Measurements from ENCODE around the gene RTN4.
"Not testable (repeated sequence)": the region's sequence is repeated elsewhere in the genome, so short reads cannot be mapped to it uniquely, and the experiment has no call there.

RTN4 gene

DNA sequence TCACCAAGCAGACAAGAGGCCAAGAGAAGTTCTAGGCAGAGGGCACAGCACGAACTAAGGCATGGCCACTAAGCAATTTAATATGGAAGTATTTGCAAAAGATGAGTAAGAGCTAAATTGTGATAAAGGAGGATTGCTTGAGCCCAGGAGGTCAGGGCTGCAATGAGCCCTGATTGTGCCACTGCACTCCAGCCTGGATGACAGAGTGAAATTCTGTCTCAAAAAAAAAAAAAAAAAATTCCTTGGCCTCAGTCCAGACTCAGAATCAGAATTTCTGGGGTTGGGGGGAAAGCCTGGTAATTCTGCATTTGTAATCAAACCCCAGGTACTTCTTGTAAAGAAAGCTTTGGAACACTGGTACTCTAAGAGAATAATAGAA lies 46.8 kb upstream of the RTN4 start:
- peaks cover 18% of the 10 kb centered on the region for H3K4me1 ChIP-seq (ENCODE audit: low read length)
- H3K4me2 ChIP-seq (ENCODE audit: low read length) = no peak overlapping the region
- TF ChIP-seq EZH2phosphoT487 (IDR thresholded peaks at IDR 0.05; ENCODE audit: low read depth) (no peak), CTCF (IDR thresholded peaks at IDR 0.05; ENCODE audit: low read depth, low read length) (no peak)
- no peak overlapping the region for H3K27ac ChIP-seq (ENCODE audit: low read length)
- H3K9ac ChIP-seq (ENCODE audit: low read length) = no peak overlapping the region
- H3K79me2 ChIP-seq (ENCODE audit: low read length) = no peaks in the 10 kb centered on the region
- no peaks in the 10 kb centered on the region for H3K27me3 ChIP-seq (ENCODE audit: low read depth, low read length)
- H4K20me1 ChIP-seq (ENCODE audit: insufficient read depth, low read length) = no peaks in the 10 kb centered on the region
- H3K4me3 ChIP-seq (ENCODE audit: low read length) = no peak overlapping the region
- no peak overlapping the region for H2AFZ ChIP-seq (ENCODE audit: low read depth, low read length)
- no peaks in the 10 kb centered on the region for H3K9me3 ChIP-seq (ENCODE audit: insufficient read depth, low read length)
- H3K36me3 ChIP-seq (replicated peaks; ENCODE audit: low read depth, low read length) = no peaks in the 10 kb centered on the region

DNA sequence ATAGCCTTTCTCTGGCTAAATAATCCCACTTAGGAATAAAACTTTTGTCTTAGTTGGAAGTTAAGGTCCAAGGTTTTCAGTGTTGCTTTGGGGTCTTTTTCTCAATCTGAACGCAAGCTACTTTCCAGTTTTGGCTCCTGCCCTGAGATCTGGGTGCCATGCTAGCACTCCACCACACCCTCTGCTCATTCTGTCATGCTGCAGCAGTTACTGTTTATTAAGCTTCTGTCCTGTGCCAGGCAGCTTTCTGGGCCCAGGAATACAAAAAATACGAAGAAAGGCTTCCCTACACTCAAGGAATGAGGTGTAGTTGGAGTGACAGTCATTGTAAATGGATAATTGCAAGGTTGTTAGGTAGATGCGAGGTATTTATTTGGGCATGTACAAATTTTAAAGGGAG lies 46.3 kb upstream of the RTN4 start:
- H3K79me2 ChIP-seq (ENCODE audit: low read length) = no peaks in the 10 kb centered on the region
- H3K4me2 ChIP-seq (ENCODE audit: low read length) = no peak overlapping the region
- H3K4me3 ChIP-seq (ENCODE audit: low read length) = no peak overlapping the region
- H3K4me1 ChIP-seq (ENCODE audit: low read length) = peaks cover 18% of the 10 kb centered on the region
- H2AFZ ChIP-seq (ENCODE audit: low read depth, low read length) = no peak overlapping the region
- no peak overlapping the region for H3K27ac ChIP-seq (ENCODE audit: low read length)
- H4K20me1 ChIP-seq (ENCODE audit: insufficient read depth, low read length) = no peaks in the 10 kb centered on the region
- H3K9me3 ChIP-seq (ENCODE audit: insufficient read depth, low read length) = no peaks in the 10 kb centered on the region
- no peak overlapping the region for H3K9ac ChIP-seq (ENCODE audit: low read length)
- no peaks in the 10 kb centered on the region for H3K27me3 ChIP-seq (ENCODE audit: low read depth, low read length)
- no peaks in the 10 kb centered on the region for H3K36me3 ChIP-seq (replicated peaks; ENCODE audit: low read depth, low read length)
- TF ChIP-seq EZH2phosphoT487 (IDR thresholded peaks at IDR 0.05; ENCODE audit: low read depth) (no peak), CTCF (IDR thresholded peaks at IDR 0.05; ENCODE audit: low read depth, low read length) (no peak)

DNA sequence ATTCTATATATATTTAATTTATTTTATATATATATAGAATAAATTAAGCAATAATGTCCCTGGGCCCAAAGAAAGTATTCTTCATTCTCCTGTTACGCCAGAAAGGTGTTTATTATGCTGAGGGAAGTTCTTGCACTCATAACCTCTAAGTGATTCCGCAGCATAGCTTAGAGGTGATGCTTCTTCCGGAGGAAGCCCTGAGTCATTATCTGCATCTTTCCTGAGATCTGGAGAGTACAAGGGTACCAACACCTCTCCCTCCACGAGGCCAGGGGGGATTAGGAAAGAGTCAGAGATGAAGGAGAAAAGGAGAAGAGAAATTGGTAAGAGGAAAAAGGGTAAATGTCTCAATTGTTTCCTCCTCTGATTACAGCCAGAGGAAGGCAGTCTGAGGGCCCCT lies 43.1 kb upstream of the RTN4 start:
- Histone ChIP-seq H3K9me3 (ENCODE audit: insufficient read depth, low read length) (no peaks in the 10 kb centered on the region), H3K36me3 (replicated peaks; ENCODE audit: low read depth, low read length) (no peaks in the 10 kb centered on the region), H3K27ac (ENCODE audit: low read length) (no peak overlapping the region), H4K20me1 (ENCODE audit: insufficient read depth, low read length) (no peaks in the 10 kb centered on the region), H3K4me3 (ENCODE audit: low read length) (no peak overlapping the region), H2AFZ (ENCODE audit: low read depth, low read length) (no peak overlapping the region), H3K79me2 (ENCODE audit: low read length) (no peaks in the 10 kb centered on the region), H3K27me3 (ENCODE audit: low read depth, low read length) (no peaks in the 10 kb centered on the region), H3K4me1 (ENCODE audit: low read length) (0 out of 2 replicates have a peak, but pooled peaks cover 2% of the 10 kb centered on the region), H3K9ac (ENCODE audit: low read length) (no peak overlapping the region), H3K4me2 (ENCODE audit: low read length) (no peak overlapping the region)
- TF ChIP-seq CTCF (IDR thresholded peaks at IDR 0.05; ENCODE audit: low read depth, low read length) = no peak
- no peak for TF ChIP-seq EZH2phosphoT487 (IDR thresholded peaks at IDR 0.05; ENCODE audit: low read depth)

DNA sequence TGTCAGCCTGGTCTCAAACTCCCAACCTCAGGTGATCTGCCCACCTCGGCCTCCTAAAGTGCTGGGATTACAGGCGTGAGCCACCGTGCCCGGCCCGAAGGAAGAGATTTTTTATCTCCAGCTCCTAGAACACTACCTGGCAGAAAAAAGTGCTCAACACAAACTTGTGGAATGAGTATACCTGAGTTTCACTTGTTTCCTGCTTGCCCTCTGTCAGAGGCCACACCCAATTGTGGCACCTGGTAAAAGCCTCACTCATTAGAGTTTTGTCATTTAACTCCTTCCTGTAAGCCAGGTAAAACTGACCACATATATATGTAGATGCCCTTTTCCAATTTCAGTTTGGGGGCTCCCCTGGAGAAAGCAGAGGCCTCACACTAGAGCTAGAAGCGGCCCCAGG lies 42.2 kb upstream of the RTN4 start:
- Histone ChIP-seq H3K9me3 (ENCODE audit: insufficient read depth, low read length) (no peaks in the 10 kb centered on the region), H3K4me2 (ENCODE audit: low read length) (no peak overlapping the region), H3K9ac (ENCODE audit: low read length) (no peak overlapping the region), H3K27ac (ENCODE audit: low read length) (no peak overlapping the region), H3K36me3 (replicated peaks; ENCODE audit: low read depth, low read length) (no peaks in the 10 kb centered on the region), H3K27me3 (ENCODE audit: low read depth, low read length) (no peaks in the 10 kb centered on the region), H3K4me1 (ENCODE audit: low read length) (0 out of 2 replicates have a peak, but pooled peaks cover 2% of the 10 kb centered on the region), H2AFZ (ENCODE audit: low read depth, low read length) (no peak overlapping the region), H4K20me1 (ENCODE audit: insufficient read depth, low read length) (no peaks in the 10 kb centered on the region), H3K4me3 (ENCODE audit: low read length) (no peak overlapping the region), H3K79me2 (ENCODE audit: low read length) (no peaks in the 10 kb centered on the region)
- TF ChIP-seq CTCF (IDR thresholded peaks at IDR 0.05; ENCODE audit: low read depth, low read length) = no peak
- no peak for TF ChIP-seq EZH2phosphoT487 (IDR thresholded peaks at IDR 0.05; ENCODE audit: low read depth)

GRCh38 chr2:55091681-55092080 lies 41.4 kb upstream of the RTN4 start:
- not testable (repeated sequence) for H3K4me1 ChIP-seq (ENCODE audit: low read length)

More at GRCh38 chr2:55091681-55092080, 41.4 kb upstream of the RTN4 start:
- not testable (repeated sequence) for H3K27ac ChIP-seq (ENCODE audit: low read length); H3K27me3 ChIP-seq (ENCODE audit: low read depth, low read length); H3K4me3 ChIP-seq (ENCODE audit: low read length); H3K36me3 ChIP-seq (replicated peaks; ENCODE audit: low read depth, low read length); H2AFZ ChIP-seq (ENCODE audit: low read depth, low read length); H4K20me1 ChIP-seq (ENCODE audit: insufficient read depth, low read length); H3K79me2 ChIP-seq (ENCODE audit: low read length); H3K4me2 ChIP-seq (ENCODE audit: low read length); H3K9ac ChIP-seq (ENCODE audit: low read length); H3K9me3 ChIP-seq (ENCODE audit: insufficient read depth, low read length)

Measured in OCI-LY3 (cell line).